Endothelial cell of umbilical vein (primary cell): ENCODE data around the gene SLC39A3. TPM values are rescaled to one million over a fixed set of nuclear protein-coding genes. Genes with fewer than 3 reads are reported as not detected.

Source experiments
- BruUV-seq: library from RNA; stranded (reverse); fragments of 400-500 nt; replicated peaks from 2 replicates; lab custom pipeline; 2021; lab: Mats Ljungman, UMichigan
- CTCF ChIA-PET: fragments of 300-600, 350-600 bp; sonication (Branson Sonifier 250); formaldehyde crosslinking; loops from one replicate; lab custom pipeline; 2021; ENCODE audit warnings: antibody characterized with exemption, inconsistent platforms; lab: Charles Lee
- POLR2A ChIA-PET: fragments of 300-600, 350-600 bp; sonication (Branson Sonifier 250); formaldehyde crosslinking; loops from one replicate; lab custom pipeline; 2021; ENCODE audit warnings: antibody characterized with exemption, inconsistent platforms; lab: Charles Lee
- DNase-seq: peaks from one replicate; pipeline ENCODE4 v3.0.0-alpha.2; 2011; ENCODE audit warnings: low read depth, low spot score
- FAIRE-seq: peaks from 2 replicates; lab custom pipeline; 2011; peaks lifted over from hg19 to GRCh38; lab: Jason Lieb, UNC
- H2AFZ ChIP-seq: 2 replicates; pipeline ENCODE4 v1.6.0; 2012; ENCODE audit warnings: low read depth, low read length, control low read depth, inconsistent platforms
- H3K27ac ChIP-seq: 2 replicates; pipeline ENCODE4 v1.5.1; 2011; ENCODE audit warnings: low read depth, mild to moderate bottlenecking, control low read depth, low read length, moderate library complexity; ENCODE audit not compliant: insufficient read depth
- H3K27me3 ChIP-seq, 2 experiments: 2 replicates each; pipeline versions ENCODE4 v1.6.0 to v1.6.1; 2011; ENCODE audit warnings: low read length in 2 of 2, mixed read lengths in 1 of 2; ENCODE audit not compliant: control insufficient read depth in 2 of 2, insufficient read depth in 2 of 2
- H3K36me3 ChIP-seq, 2 experiments: 2 replicates in 1 of 2; 3 replicates in 1 of 2; pipeline ENCODE4 v1.5.1; 2011; ENCODE audit warnings: low read length in 2 of 2, mild to moderate bottlenecking in 1 of 2, moderate library complexity in 1 of 2; ENCODE audit not compliant: control insufficient read depth in 2 of 2, insufficient read depth in 2 of 2; ENCODE audit errors: extremely low read depth in 1 of 2
- H3K4me1 ChIP-seq: 3 replicates; pipeline ENCODE4 v1.5.1; 2011; ENCODE audit warnings: mild to moderate bottlenecking, low read length; ENCODE audit not compliant: control insufficient read depth, insufficient read depth; ENCODE audit errors: extremely low read depth
- H3K4me2 ChIP-seq: 2 replicates; pipeline ENCODE4 v1.6.1; 2011; ENCODE audit warnings: low read length, control low read depth, mixed read lengths; ENCODE audit not compliant: insufficient read depth
- H3K4me3 ChIP-seq, 3 experiments: fragments of 200-600 bp in 1 of 3; sonication (generic), shearing (Covaris generic) in 1 of 3; replicated peaks in 1 of 3; 2 replicates each; pipeline ENCODE4 v1.5.1; 2011 to 2016; ENCODE audit warnings: control low read depth in 3 of 3, low read length in 3 of 3, mild to moderate bottlenecking in 2 of 3, inconsistent platforms in 1 of 3, low read depth in 1 of 3, moderate library complexity in 1 of 3; ENCODE audit not compliant: insufficient read depth in 1 of 3
- H3K79me2 ChIP-seq: 2 replicates; pipeline ENCODE4 v1.6.0; 2012; ENCODE audit warnings: low read length, inconsistent platforms; ENCODE audit not compliant: control insufficient read depth, insufficient read depth
- H3K9ac ChIP-seq: replicated peaks from 2 replicates; pipeline ENCODE3; 2011; ENCODE audit warnings: low read length, control low read depth; ENCODE audit not compliant: insufficient read depth; ENCODE audit errors: extremely low read depth
- H3K9me1 ChIP-seq: replicated peaks from 3 replicates; pipeline ENCODE4 v1.6.0; 2011; ENCODE audit warnings: mild to moderate bottlenecking, low read length; ENCODE audit not compliant: control insufficient read depth, insufficient read depth; ENCODE audit errors: extremely low read depth
- H3K9me3 ChIP-seq: replicated peaks from 2 replicates; pipeline ENCODE4 v1.5.1; 2012; ENCODE audit warnings: low read length, inconsistent platforms; ENCODE audit not compliant: control insufficient read depth, insufficient read depth
- H4K20me1 ChIP-seq: replicated peaks from 2 replicates; pipeline ENCODE3; 2011; ENCODE audit warnings: mild to moderate bottlenecking, low read length; ENCODE audit not compliant: control insufficient read depth, insufficient read depth; ENCODE audit errors: extremely low read depth
- EZH2 ChIP-seq: IDR thresholded peaks from 2 replicates; pipeline ENCODE4 v1.6.1; 2012; ENCODE audit warnings: borderline replicate concordance, low read depth, mild to moderate bottlenecking, moderate library complexity, low read length, inconsistent platforms; ENCODE audit not compliant: severe bottlenecking
- FOS ChIP-seq: IDR thresholded peaks from 2 replicates; pipeline ENCODE4 v1.6.1; 2011; ENCODE audit warnings: mild to moderate bottlenecking, low read length, moderate library complexity, borderline replicate concordance; ENCODE audit not compliant: insufficient read depth
- GATA2 ChIP-seq: IDR thresholded peaks from 2 replicates; pipeline ENCODE4 v1.7.0; 2011; ENCODE audit warnings: low read depth, mild to moderate bottlenecking, moderate library complexity, mixed read lengths, low read length; ENCODE audit not compliant: insufficient read length, insufficient read depth
- JUN ChIP-seq: IDR thresholded peaks from 2 replicates; pipeline ENCODE4 v1.6.1; 2011; ENCODE audit warnings: borderline replicate concordance, low read depth; ENCODE audit not compliant: insufficient read length, insufficient read depth
- MYC ChIP-seq: IDR thresholded peaks from one replicate; pipeline ENCODE4 v1.6.1; 2011; ENCODE audit warnings: mild to moderate bottlenecking, low read depth, low read length
- POLR2A ChIP-seq: IDR thresholded peaks from 2 replicates; pipeline ENCODE4 v1.6.1; 2012; ENCODE audit warnings: low read depth, mild to moderate bottlenecking, control low read depth, low read length
- POLR2AphosphoS5 ChIP-seq: IDR thresholded peaks from 2 replicates; pipeline ENCODE4 v1.6.1; 2012; ENCODE audit warnings: low read depth, mild to moderate bottlenecking, control low read depth, low read length, moderate library complexity; ENCODE audit not compliant: insufficient read depth
- dilution Hi-C: fragments of 300-500 bp; cut with MboI; formaldehyde crosslinking; loops from one replicate; pipeline ENCODE4 v1.15.0; 2019; ENCODE audit warnings: low sequenced_read_pairs; ENCODE audit not compliant: extremely low pct_ligation_motif_present
- intact Hi-C: fragments of 100-400 bp; cut with micrococcal nuclease; formaldehyde crosslinking; loops from one replicate; pipeline ENCODE4 v1.10.0; 2022
- polyA plus RNA-seq, 4 experiments: library from polyadenylated mRNA; depleted of rRNA in 3 of 4; stranded (reverse) in 3 of 4; unstranded in 1 of 4; fragments of >200 nt; gene quantifications; 2 replicates each; pipeline versions ENCODE4 v1.2.1 to v1.2.3, GENCODE V29; 2011 to 2012; ENCODE audit warnings: missing spikeins in 1 of 4
- total RNA-seq: library from RNA; stranded (reverse); gene quantifications from 2 replicates; pipeline ENCODE4 v1.2.3, GENCODE V29; 2021
- TF ChIP-seq, protein P1 (sequence below): IDR thresholded peaks from 2 replicates; pipeline ENCODE4 v1.6.1; 2011; ENCODE audit not compliant: insufficient read depth, insufficient read length
- TF ChIP-seq, protein P2 (sequence below), 2 donors: IDR thresholded peaks; 1 replicate in 1 of 2; 2 replicates in 1 of 2; pipeline ENCODE4 v1.5.1; 2011; ENCODE audit warnings: low read length in 2 of 2, mild to moderate bottlenecking in 2 of 2, moderate library complexity in 2 of 2, control low read depth in 1 of 2, inconsistent platforms in 1 of 2, low read depth in 1 of 2; ENCODE audit not compliant: insufficient read depth in 1 of 2; ENCODE audit errors: extremely low read depth in 1 of 2

Gene SLC39A3
- total and polyA plus RNA-seq, 2 donors (not counting 3 experiments of a cell fraction or from before 2014, with no cell fraction given), result 28.0 to 43.1 TPM

DNA sequence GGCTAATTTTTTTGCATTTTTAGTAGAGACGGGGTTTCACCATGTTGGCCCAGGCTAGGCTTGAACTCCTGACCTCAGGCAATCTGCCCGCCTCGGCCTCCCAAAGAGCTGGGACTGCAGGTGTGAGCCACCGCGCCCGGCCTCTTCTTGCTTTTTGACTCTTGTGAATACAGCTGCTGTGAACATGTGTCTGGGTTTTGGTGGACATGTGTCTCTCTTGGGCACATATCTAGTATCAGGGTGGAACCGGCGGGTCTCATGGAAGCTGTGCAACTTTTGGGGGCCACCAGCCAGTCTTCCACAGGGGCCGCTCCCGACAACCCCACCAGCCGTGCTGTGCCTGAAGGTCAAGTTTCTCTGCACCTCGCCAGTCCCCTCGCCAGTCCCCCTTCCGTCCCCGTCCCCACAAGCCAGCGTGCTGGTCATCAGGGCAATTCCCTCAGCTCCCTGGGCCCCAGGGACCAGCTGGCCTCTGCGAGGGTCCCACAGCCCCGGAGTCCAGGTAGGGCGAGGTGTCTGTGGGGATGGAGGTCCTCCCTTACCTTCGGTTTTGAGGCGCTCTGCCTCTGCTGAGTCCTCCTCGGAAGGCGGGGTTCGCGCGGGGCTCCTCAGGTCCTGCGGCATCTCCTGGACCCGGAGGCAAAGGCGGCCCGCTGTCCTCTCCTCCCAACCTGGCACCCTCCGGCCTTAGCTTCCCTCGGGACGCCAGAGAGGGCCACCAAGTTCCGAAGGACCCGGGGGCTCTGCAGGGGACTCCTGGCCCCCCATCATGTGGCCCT lies 27.0 kb upstream of the SLC39A3 start:
- Histone ChIP-seq H3K4me2 (no peak overlapping the region), H4K20me1 (no peaks in the 10 kb centered on the region), H3K27ac (no peak overlapping the region), H3K79me2 (peaks cover 22% of the 10 kb centered on the region), H3K9ac (no peak overlapping the region), H3K9me1 (no peaks in the 10 kb centered on the region), H3K4me1 (no peaks in the 10 kb centered on the region), H2AFZ (no peak overlapping the region), H3K27me3 (no peaks in the 10 kb centered on the region), H3K36me3 (peaks cover 0 to 41% of the 10 kb centered on the region in 2 experiments), H3K4me3 (no peak overlapping the region), H3K9me3 (no peaks in the 10 kb centered on the region)
- dilution Hi-C loops, result no loop called here
- intact Hi-C loops, result no loop called here
- no TSS peak for BruUV-seq
- DNase-seq, result no peak
- TF ChIP-seq JUN, result no peak
- no peak for TF ChIP-seq GATA2
- TF ChIP-seq EZH2, result no peak
- no peak for TF ChIP-seq POLR2A
- no peak for TF ChIP-seq MYC
- TF ChIP-seq FOS, result no peak
- TF ChIP-seq, protein P1, sequence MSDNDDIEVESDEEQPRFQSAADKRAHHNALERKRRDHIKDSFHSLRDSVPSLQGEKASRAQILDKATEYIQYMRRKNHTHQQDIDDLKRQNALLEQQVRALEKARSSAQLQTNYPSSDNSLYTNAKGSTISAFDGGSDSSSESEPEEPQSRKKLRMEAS, result no peak
- TF ChIP-seq, protein P2, sequence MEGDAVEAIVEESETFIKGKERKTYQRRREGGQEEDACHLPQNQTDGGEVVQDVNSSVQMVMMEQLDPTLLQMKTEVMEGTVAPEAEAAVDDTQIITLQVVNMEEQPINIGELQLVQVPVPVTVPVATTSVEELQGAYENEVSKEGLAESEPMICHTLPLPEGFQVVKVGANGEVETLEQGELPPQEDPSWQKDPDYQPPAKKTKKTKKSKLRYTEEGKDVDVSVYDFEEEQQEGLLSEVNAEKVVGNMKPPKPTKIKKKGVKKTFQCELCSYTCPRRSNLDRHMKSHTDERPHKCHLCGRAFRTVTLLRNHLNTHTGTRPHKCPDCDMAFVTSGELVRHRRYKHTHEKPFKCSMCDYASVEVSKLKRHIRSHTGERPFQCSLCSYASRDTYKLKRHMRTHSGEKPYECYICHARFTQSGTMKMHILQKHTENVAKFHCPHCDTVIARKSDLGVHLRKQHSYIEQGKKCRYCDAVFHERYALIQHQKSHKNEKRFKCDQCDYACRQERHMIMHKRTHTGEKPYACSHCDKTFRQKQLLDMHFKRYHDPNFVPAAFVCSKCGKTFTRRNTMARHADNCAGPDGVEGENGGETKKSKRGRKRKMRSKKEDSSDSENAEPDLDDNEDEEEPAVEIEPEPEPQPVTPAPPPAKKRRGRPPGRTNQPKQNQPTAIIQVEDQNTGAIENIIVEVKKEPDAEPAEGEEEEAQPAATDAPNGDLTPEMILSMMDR (IDR thresholded peaks at IDR 0.05; ENCODE audit: extremely low read depth in 1 of 2, insufficient read depth in 1 of 2, low read depth in 1 of 2, low read length in 2 of 2), result no peak
- no peak for TF ChIP-seq POLR2AphosphoS5
- no peak for FAIRE-seq
- CTCF ChIA-PET, result no interaction called here
- POLR2A ChIA-PET, result no interaction called here
